Stimulated activated CD4-positive, alpha-beta T cell treated with anti-CD3 and anti-CD28 coated beads, Interleukin-1b, Interleukin-23, amount 100 ng/mL, for 4 hours (primary cell): ENCODE measurements around the gene TSEN54.

ENCODE experiments used
- DNase-seq, 2 donors: peaks; one replicate each; pipeline ENCODE4 v3.0.0-alpha.2; 2020; ENCODE audit warnings: low read depth in 2 of 2

The TSEN54 gene

GRCh38 chr17:75503976-75504346, 12.4 kb upstream of the TSEN54 start:
- no peak for DNase-seq

GRCh38 chr17:75504347-75505151, 11.8 kb upstream of the TSEN54 start:
- DNase-seq = no peak

- no peak for DNase-seq
These were observed 11.2 kb upstream of the TSEN54 start for GRCh38 chr17:75505152-75505409.

- no peak for DNase-seq
These were observed 10.7 kb upstream of the TSEN54 start for GRCh38 chr17:75505640-75506039.

- no peak for DNase-seq
These were observed 10.2 kb upstream of the TSEN54 start for GRCh38 chr17:75506134-75506533.

- DNase-seq = no peak
These were observed 9.4 kb upstream of the TSEN54 start for GRCh38 chr17:75506888-75507287.

GRCh38 chr17:75507733-75508719, 8.3 kb upstream of the TSEN54 start:
- DNase-seq = no peak

- no peak for DNase-seq
These were observed 7.4 kb upstream of the TSEN54 start for GRCh38 chr17:75508931-75509361.

- DNase-seq = no peak
These were observed 6.6 kb upstream of the TSEN54 start for GRCh38 chr17:75509528-75510258.

DNA sequence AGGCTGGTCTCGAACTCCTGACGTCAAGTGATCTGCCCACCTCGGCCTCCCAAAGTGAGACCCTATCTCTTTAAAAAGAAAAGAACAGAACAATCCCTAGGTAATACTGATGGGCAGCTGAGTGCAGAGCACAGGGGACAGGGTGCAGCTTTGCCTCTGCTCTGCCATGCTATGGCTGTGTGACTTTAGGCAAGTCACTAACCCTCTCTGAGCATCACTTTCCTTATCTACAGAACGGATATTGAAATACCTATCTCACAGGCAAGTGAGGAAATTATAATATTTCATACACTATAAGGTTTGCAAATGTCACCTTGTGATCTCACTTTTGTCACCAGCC, 5.1 kb upstream of the TSEN54 start:
- DNase-seq = no peak

- no peak for DNase-seq
These were observed 4.4 kb upstream of the TSEN54 start for GRCh38 chr17:75511610-75512575.

GRCh38 chr17:75512926-75513640, 3.2 kb upstream of the TSEN54 start:
- DNase-seq = no peak

- DNase-seq = no peak
These were observed 2.7 kb upstream of the TSEN54 start for GRCh38 chr17:75513641-75514000.

GRCh38 chr17:75514299-75514918, 1.9 kb upstream of the TSEN54 start:
- no peak for DNase-seq

GRCh38 chr17:75514919-75515495, 1.3 kb upstream of the TSEN54 start:
- no peak for DNase-seq

GRCh38 chr17:75515496-75516254, 653 bp upstream of the TSEN54 start, which contains the start of gene CASKIN2:
Gene CASKIN2 (minus strand): TSS chr17:75515537. CDS start chr17:75513804, 1,733 bp downstream.
- peak; percentile 68 to 86 for DNase-seq

DNA sequence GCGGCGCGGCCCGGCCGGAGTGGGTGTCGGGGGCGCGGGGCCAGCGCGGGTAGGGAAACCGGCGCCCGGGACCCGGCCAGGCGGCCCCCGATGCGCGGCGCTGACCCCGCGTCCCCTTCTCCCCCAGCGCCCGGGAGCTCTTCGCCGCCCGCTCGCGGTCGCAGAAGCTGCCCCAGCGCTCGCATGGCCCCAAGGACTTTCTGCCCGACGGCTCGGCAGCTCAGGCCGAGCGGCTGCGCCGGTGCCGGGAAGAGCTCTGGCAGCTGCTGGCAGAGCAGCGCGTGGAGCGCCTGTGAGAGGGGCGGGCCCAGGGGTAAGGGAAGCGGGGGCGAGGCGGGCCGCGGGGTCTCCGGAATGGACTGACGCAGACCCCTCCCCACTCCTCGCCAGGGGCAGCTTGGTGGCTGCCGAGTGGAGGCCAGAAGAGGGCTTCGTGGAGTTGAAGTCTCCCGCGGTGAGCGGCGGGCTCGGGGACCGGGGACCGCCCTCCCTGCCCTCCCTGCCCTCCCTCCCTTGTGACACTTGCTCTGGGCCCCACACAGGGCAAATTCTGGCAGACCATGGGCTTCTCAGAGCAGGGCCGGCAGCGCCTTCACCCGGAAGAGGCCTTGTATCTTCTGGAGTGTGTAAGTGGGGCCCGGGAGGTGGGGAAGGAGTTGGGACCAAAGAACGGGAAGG, 430 bp downstream of the TSEN54 start:
- peak in 1 of 2 donors; percentile 41 for DNase-seq

DNA sequence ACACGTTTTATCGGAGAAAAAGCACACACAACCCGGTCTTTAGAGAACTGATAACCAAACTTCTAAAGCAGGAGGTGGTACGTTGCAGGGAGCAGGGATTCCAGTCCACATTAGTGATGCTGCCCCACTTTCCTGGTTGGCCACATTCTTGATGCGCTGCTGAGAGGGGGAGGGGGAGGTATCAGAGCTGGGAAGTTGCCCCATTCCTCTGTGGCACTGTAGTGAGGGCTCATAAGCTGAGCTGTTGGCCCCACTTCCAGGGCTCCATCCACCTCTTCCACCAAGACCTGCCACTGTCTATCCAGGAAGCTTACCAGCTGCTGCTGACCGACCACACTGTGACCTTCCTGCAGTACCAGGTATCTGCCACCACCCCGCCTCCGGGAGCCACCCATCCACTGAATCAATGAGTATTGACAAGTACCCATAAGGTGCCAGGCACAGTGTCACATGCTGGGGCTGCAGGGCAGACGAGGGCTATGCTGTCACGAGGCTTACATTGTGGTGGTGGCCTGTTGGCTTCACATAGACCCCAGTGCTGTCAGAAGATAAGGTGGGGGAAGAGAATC, 1.1 kb downstream of the TSEN54 start:
- no peak for DNase-seq
